AG09309 (cell line): Measurements from ENCODE around the gene ADAT3.
"Not testable (repeated sequence)": the region's sequence is repeated elsewhere in the genome, so short reads cannot be mapped to it uniquely, and the experiment has no call there.

ENCODE experiments used
- DNase-seq: peaks from one replicate; pipeline ENCODE4 v3.0.0-alpha.2; 2010; ENCODE audit warnings: low read depth
- H3K4me3 ChIP-seq: 2 replicates; pipeline ENCODE4 v1.5.1; 2011; ENCODE audit warnings: mild to moderate bottlenecking, low read depth, low read length, moderate library complexity; ENCODE audit not compliant: control insufficient read depth
- CTCF ChIP-seq: IDR thresholded peaks from 2 replicates; pipeline ENCODE4 v1.5.1; 2011; ENCODE audit warnings: mild to moderate bottlenecking, low read depth, low read length, inconsistent platforms; ENCODE audit not compliant: insufficient read depth, control insufficient read depth; ENCODE audit errors: missing control alignments

ADAT3 gene

GRCh38 chr19:1868971-1869370 lies 36.2 kb upstream of the ADAT3 start:
- DNase-seq = no peak
- no peak overlapping the region for H3K4me3 ChIP-seq
- no peak for TF ChIP-seq CTCF

- H3K4me3 ChIP-seq = no peak overlapping the region
- no peak for TF ChIP-seq CTCF
- DNase-seq = no peak
These were observed 34.0 kb upstream of the ADAT3 start for GRCh38 chr19:1871140-1871597.

- TF ChIP-seq CTCF = no peak
- no peak overlapping the region for H3K4me3 ChIP-seq
- DNase-seq = no peak
These were observed 33.6 kb upstream of the ADAT3 start for GRCh38 chr19:1871630-1872029.

- no peak for TF ChIP-seq CTCF
- no peak for DNase-seq
- no peak overlapping the region for H3K4me3 ChIP-seq
These were observed 32.2 kb upstream of the ADAT3 start for GRCh38 chr19:1872807-1873523.

GRCh38 chr19:1873524-1874473 lies 31.4 kb upstream of the ADAT3 start:
- no peak overlapping the region for H3K4me3 ChIP-seq
- DNase-seq = no peak
- TF ChIP-seq CTCF = no peak

GRCh38 chr19:1874554-1875185 lies 30.5 kb upstream of the ADAT3 start:
- TF ChIP-seq CTCF = no peak
- peak overlapping the region; percentile 98 for H3K4me3 ChIP-seq
- no peak for DNase-seq

- H3K4me3 ChIP-seq = peak overlapping the region; percentile 98
- DNase-seq = not testable (repeated sequence)
These were observed 29.9 kb upstream of the ADAT3 start for GRCh38 chr19:1875265-1875645.
